VCaP (cell line): Measurements from ENCODE around the gene SERPINA12.

Experiments
- H3K27ac ChIP-seq: fragments of 450-650 bp; 2 replicates; pipeline ENCODE4 v1.5.1; 2017
- TF ChIP-seq, protein P1 (sequence below): fragments of 450-650 bp; conservative IDR thresholded peaks from 2 replicates; pipeline ENCODE4 v1.5.1; 2017; ENCODE audit warnings: mild to moderate bottlenecking, moderate library complexity

The SERPINA12 gene

DNA sequence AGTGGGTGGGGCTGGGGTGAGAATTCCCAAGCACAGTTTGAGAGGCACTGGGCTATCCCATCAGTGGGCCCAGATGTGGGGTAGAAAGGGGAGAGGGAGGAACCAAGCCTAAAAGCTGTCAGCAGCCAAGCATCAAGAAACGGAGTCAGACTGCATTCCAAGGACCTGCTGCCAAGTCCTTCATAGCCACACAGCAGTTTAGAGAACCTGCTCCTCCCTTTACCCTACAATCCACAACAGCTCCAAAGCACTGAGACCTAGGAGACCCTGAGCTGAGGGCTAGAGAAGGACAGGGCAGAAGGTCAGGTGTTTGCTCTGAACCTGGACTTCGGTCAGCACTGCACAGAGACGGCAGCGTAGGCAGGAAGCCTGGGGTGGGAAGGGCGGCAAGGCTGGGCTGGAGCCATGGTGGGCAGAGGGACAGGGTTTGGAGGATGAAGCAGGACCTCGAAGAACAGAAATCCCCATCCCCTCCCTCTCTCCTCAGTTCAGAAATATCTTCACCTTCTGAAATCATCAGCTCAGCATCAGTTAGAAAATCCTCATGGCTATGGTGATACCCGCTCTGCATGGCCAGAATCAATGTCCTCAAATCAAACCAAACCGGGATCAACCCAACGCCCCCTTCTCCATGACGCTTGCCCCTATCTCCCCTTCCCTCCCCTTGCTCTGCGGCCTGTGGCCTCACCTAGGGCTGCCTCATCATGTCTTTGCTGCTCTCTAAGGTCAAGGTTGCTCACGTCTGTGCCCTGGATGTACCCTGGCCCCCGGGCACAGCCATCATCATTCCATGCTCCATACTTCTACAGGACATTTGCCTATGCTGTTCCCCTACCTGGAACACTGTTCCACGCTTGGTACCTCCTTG is 39.1 kb upstream of the SERPINA12 start:
- no peak overlapping the region for H3K27ac ChIP-seq
- TF ChIP-seq, protein P1, sequence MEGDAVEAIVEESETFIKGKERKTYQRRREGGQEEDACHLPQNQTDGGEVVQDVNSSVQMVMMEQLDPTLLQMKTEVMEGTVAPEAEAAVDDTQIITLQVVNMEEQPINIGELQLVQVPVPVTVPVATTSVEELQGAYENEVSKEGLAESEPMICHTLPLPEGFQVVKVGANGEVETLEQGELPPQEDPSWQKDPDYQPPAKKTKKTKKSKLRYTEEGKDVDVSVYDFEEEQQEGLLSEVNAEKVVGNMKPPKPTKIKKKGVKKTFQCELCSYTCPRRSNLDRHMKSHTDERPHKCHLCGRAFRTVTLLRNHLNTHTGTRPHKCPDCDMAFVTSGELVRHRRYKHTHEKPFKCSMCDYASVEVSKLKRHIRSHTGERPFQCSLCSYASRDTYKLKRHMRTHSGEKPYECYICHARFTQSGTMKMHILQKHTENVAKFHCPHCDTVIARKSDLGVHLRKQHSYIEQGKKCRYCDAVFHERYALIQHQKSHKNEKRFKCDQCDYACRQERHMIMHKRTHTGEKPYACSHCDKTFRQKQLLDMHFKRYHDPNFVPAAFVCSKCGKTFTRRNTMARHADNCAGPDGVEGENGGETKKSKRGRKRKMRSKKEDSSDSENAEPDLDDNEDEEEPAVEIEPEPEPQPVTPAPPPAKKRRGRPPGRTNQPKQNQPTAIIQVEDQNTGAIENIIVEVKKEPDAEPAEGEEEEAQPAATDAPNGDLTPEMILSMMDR: no peak

DNA sequence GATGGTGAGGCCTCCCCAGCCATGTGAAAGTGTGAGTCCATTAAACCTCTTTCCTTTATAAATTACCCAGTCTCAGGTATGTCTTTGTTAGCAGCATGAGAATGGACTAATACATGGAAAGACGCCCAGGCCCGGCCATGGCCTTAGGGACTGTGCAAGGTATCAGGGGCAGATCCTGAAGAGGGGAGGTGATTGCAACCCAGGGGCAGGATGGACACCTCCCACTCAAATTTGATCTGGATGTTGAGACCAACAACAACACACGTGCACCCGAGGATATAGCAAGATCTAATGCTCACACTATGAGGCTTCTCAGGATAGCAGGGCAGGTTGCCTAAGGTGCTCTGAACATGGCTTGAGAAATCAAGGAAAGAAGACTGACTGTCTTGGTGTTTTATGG is 38.5 kb upstream of the SERPINA12 start:
- no peak overlapping the region for H3K27ac ChIP-seq
- TF ChIP-seq, protein P1: no peak

DNA sequence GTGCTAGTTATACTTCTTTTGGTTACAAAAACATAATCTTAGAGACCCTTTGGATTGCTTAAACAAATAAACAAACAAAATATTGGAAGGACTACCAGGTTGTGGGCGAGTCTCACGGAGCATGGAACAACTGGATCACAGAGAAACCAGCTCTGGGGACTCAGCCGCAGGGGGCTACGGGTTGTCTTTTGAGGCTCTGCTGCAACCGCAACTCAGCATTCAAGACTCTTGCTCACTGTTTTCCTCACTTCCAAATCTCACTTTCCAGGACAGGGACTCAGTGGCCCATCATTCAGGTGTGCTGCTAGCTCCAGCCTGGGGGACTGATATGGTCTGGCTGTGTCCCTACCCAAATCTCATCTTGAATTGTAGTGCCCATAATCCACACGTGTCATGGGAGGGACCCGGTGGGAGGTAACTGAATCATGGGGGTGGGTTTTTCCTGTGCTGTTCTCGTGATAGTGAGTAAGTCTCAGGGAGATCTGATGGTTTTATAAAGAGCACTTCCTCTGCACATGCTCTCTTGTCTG is 37.9 kb upstream of the SERPINA12 start:
- no peak overlapping the region for H3K27ac ChIP-seq
- TF ChIP-seq, protein P1: no peak

DNA sequence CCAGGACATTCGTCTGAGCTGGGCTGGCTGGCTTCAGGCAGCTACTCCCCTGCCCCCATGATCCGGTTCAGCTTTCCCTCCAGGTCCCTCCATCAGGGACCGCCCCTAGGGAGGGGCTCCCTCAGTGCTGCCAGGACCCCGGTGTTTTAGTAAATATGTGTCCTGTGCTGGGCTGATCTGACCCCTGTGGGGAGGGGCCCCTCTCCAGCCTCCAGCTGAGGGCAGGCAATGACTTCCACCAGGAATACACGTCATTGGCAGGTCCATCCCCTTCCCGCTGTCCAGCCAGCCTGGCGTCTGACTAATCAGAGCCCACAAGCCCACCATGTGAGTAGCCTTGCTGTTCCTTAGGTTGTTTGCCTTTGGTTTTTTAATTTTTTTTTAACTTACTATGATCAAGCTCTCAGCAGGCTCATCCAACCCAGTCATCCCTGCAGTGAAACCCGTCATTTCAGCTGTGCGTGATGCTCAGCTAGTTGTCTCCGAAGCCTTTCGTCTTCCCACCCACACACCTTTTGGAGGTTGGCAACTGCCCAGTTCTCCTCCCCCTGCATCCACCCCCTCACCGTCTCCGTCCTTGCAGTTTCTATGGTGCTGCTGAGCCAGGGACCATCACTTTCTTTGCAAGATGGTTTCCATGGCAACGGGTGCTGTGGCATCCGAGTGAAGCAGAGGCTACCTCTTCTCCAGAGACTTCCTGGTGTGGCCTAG is 36.0 kb upstream of the SERPINA12 start:
- TF ChIP-seq, protein P1: no peak
- no peak overlapping the region for H3K27ac ChIP-seq

DNA sequence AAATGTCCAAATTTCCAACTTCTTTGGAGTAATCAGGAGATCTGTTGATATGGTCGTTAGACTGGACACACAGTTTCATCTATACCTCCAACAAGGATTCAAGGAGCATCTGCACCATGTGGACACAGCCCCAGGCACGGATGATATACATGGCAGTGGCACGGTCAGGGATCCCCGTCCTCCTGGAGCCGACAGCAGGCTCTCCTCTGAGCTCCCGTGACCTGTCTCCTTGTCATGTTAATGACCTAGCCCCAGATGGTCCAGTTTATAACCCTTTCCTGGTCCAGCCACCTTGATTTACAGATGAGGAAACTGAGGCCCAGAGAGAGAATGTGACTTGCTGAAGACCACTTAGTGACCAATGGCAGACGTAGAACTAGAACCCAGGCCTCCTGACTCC is 35.5 kb upstream of the SERPINA12 start:
- H3K27ac ChIP-seq: no peak overlapping the region
- TF ChIP-seq, protein P1: no peak

DNA sequence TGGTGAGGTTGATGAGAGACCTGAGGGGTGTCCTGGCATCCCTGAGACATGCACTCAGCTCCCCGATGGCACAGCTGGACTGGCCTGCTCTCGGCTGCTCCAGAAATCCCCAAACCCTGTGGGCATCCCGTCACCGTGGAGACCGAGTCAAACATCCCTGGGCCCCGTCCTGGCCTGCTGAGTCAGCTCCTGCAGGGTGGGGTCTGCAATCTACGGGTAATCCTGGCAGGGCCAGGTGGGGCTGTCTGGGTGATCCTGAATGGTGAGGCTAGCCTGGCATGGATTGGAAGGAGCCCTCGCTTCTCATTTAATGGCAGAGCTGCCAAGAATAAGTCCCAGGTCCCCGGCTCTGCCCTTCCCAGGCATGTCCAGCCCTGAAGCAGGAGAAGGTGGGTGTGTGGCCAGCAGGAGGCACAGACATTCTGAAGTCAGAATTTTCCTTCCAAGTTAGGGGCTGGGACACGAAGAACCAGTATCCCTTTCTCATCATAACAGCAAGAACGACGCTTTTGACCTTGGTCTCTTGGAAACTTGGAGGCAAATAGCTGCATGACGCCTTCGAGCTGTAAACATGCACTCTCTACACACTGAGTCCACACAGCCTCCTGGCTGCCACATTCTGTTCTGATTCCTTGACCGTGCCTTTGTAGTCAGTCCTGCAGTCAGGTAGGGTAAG is 34.3 kb upstream of the SERPINA12 start:
- TF ChIP-seq, protein P1: no peak
- H3K27ac ChIP-seq: no peak overlapping the region

DNA sequence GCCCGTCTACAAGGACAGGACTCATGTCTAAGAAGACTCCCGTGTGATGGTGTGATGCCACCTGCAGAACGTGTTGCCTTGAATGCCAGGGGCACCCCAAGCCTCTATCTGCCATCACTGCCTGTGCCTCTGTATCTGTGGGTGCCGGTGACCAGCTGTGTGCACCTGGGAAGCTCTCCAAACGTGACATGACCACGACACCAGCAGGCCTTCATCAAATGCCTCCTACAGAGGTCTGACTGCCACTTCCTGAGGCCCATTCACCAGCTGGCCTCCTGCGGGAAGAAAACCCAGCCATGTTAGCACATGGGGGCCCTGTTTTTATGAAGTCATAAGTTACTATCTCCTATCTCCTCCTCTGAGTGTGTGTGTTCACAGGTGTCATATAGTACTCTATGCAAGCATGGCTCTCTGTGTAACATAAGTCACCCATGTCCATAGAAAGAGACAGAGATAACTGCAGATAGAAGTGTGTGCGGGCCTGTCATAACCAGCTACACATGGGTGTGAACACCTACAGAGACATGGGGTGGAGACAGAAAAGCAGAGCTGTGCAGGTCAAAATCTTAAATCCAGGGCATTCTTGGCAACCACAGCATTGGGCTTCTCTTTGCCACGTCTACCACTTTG is 33.7 kb upstream of the SERPINA12 start:
- no peak overlapping the region for H3K27ac ChIP-seq
- TF ChIP-seq, protein P1: no peak
